ENCODE results near the gene MEIOSIN. TPM values are rescaled to one million over a fixed set of nuclear protein-coding genes. Genes with fewer than 3 reads are reported as not detected.

Gene MEIOSIN
- total and polyA plus RNA-seq, 9 of the 15 experiments (the other 6 are each of a cell fraction or from before 2014, with no cell fraction given) = 0.06 to 2.0 (median 0.76) TPM

GRCh38 chr19:45739498-45740439, 6.5 kb downstream of the MEIOSIN start (continued):
- TF ChIP-seq CUX1 (CRISPR knock-in tag; IDR thresholded peaks at IDR 0.05) (no peak), PATZ1 (CRISPR knock-in tag; IDR thresholded peaks at IDR 0.05; ENCODE audit: borderline replicate concordance) (no peak), GABPB2 (CRISPR knock-in tag; conservative IDR thresholded peaks at IDR 0.05) (no peak), MAX (CRISPR knock-in tag; IDR thresholded peaks at IDR 0.05) (peak; percentile 78; the same call in 1 of the 2 replicates), TAF9B (IDR thresholded peaks at IDR 0.05; ENCODE audit: partially characterized antibody) (no peak), ZBTB11 (CRISPR knock-in tag; IDR thresholded peaks at IDR 0.05) (peak in 1 of 3 experiments; percentile 64; a peak in 2 of 6 replicates), HDGF (IDR thresholded peaks at IDR 0.05) (no peak), ZSCAN29 (IDR thresholded peaks at IDR 0.05) (no peak), PKNOX1 (IDR thresholded peaks at IDR 0.05) (peak; percentile 80), JUN (IDR thresholded peaks at IDR 0.05; ENCODE audit: borderline replicate concordance, low read depth, low read length) (no peak), JUN (CRISPR knock-in tag; IDR thresholded peaks at IDR 0.05; ENCODE audit: borderline replicate concordance) (no peak), IRF1 (CRISPR knock-in tag; IDR thresholded peaks at IDR 0.05; ENCODE audit: borderline replicate concordance) (no peak)
